PC-3 (cell line): ENCODE data around the gene ZNF689.

Experiments
- CTCF ChIP-seq: fragments of 300-600 bp; sonication (generic); conservative IDR thresholded peaks from 2 replicates; pipeline ENCODE4 v1.5.1; 2017; ENCODE audit warnings: antibody characterized with exemption, low read depth, mild to moderate bottlenecking, low read length
- EZH2 ChIP-seq: fragments of 300-600 bp; sonication (generic); IDR thresholded peaks from one replicate; pipeline ENCODE4 v1.6.1; 2017; ENCODE audit warnings: antibody characterized with exemption, mild to moderate bottlenecking, low read length; ENCODE audit not compliant: unreplicated experiment
- EZH2phosphoT487 ChIP-seq: fragments of 300-600 bp; sonication (generic); IDR thresholded peaks from 2 replicates; pipeline ENCODE4 v1.6.1; 2018; ENCODE audit warnings: mild to moderate bottlenecking, antibody characterized with exemption, low read length, borderline replicate concordance

- TF ChIP-seq EZH2phosphoT487, result no peak
- TF ChIP-seq CTCF, result no peak
- no peak for TF ChIP-seq EZH2
Measured at GRCh38 chr16:30592871-30593270, 17.3 kb downstream of the ZNF689 start.
